Gastroesophageal sphincter (tissue), 3 donors: Measurements from ENCODE around the gene CELSR1.

Experiments used
- CTCF ChIP-seq, 4 experiments: fragments of 200-600 bp in 2 of 4; fragments of 450-650 bp in 2 of 4; sonication (generic) in 1 of 4; IDR thresholded peaks; one replicate each; pipeline ENCODE4 v1.5.1; 2017 to 2019; ENCODE audit warnings: antibody characterized with exemption in 4 of 4, mild to moderate bottlenecking in 2 of 4, moderate library complexity in 2 of 4
- EP300 ChIP-seq: sonication (generic); formaldehyde crosslinking; IDR thresholded peaks from one replicate; pipeline ENCODE4 v1.6.1; 2017; ENCODE audit warnings: antibody characterized with exemption, mild to moderate bottlenecking
- POLR2A ChIP-seq, 2 donors: fragments of 450-650 bp; IDR thresholded peaks; one replicate each; pipeline ENCODE4 v1.6.1; 2017; ENCODE audit warnings: antibody characterized with exemption in 2 of 2, mild to moderate bottlenecking in 2 of 2, moderate library complexity in 1 of 2
- POLR2AphosphoS5 ChIP-seq: sonication (generic); formaldehyde crosslinking; IDR thresholded peaks from one replicate; pipeline ENCODE4 v1.6.1; 2017; ENCODE audit warnings: antibody characterized with exemption

GRCh38 chr22:46479046-46479445 is 58.4 kb downstream of the CELSR1 start:
- no peak for TF ChIP-seq CTCF (IDR thresholded peaks at IDR 0.05)
- TF ChIP-seq POLR2A (IDR thresholded peaks at IDR 0.05) = no peak
- TF ChIP-seq EP300 = no peak
- no peak for TF ChIP-seq POLR2AphosphoS5
